HG03103 (cell line): ENCODE measurements around the gene SHC2.
A peak's percentile ranks its signal among the peaks of the same experiment; 100 is the strongest.

Experiments
- ATAC-seq: cut with Tn5 transposase; IDR thresholded peaks from one replicate; pipeline ENCODE4 v1.9.1; 2021; ENCODE audit warnings: low read depth; ENCODE audit not compliant: unreplicated experiment

Gene SHC2, protein sequence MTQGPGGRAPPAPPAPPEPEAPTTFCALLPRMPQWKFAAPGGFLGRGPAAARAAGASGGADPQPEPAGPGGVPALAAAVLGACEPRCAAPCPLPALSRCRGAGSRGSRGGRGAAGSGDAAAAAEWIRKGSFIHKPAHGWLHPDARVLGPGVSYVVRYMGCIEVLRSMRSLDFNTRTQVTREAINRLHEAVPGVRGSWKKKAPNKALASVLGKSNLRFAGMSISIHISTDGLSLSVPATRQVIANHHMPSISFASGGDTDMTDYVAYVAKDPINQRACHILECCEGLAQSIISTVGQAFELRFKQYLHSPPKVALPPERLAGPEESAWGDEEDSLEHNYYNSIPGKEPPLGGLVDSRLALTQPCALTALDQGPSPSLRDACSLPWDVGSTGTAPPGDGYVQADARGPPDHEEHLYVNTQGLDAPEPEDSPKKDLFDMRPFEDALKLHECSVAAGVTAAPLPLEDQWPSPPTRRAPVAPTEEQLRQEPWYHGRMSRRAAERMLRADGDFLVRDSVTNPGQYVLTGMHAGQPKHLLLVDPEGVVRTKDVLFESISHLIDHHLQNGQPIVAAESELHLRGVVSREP

GRCh38 chr19:460877-461720 lies at the start of gene SHC2:
Gene SHC2, minus strand, starts transcription at chr19:461033. Its CDS starts 37 bp downstream, at chr19:460996.
- ATAC-seq = no peak

DNA sequence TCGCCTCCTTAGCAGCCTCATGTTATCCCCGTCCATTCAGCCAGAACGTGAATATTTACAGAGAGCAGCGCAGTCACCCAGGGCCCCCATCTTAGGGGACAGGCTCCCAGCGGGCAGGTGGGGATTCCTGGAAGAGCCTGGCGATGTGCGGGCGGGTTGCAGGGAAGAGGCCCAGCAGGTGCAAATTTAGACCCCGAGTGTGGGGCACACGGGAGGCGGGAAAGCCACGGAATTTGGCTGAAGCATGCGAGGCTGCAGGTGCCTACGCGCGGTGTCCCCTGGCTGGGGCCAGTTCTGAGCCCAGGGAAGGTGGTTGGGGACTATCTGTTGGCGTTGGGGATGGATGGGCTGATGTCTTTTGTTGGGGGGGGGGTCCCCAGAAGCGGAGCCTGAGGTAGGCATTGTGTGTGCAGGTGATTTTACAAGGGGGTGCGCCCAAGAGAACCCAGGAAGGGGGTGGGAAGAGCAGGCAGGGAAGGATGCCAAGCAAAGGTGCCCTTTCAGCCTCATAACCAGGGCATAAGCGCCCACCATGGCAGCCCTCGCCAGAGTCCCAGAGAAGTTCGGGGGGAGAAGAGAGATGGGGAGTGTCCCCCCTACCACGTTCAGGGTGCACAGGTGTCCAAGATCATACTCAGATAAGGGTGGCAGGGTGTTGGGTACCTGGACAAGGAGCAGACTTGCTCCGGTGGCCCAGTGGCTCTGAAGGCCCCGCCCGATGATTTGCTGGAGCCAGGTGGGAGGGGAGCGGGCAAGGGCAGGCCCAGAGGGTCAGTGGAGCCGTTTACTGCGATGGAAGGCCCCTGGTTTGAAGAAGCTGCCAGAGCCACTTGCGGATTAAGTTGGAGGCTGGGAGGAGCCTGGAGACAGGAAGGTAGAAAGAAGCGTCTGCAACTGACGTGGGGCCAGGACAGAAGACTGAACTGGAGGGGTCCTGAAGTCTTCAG lies 47.6 kb upstream of the SHC2 start:
- ATAC-seq = no peak

- peak; percentile 48 for ATAC-seq
Observed at GRCh38 chr19:507286-508203, 46.7 kb upstream of the SHC2 start, which contains the start of gene TPGS1. Gene TPGS1, plus strand, starts transcription at chr19:507497. Its CDS starts 10 bp downstream, at chr19:507507.

DNA sequence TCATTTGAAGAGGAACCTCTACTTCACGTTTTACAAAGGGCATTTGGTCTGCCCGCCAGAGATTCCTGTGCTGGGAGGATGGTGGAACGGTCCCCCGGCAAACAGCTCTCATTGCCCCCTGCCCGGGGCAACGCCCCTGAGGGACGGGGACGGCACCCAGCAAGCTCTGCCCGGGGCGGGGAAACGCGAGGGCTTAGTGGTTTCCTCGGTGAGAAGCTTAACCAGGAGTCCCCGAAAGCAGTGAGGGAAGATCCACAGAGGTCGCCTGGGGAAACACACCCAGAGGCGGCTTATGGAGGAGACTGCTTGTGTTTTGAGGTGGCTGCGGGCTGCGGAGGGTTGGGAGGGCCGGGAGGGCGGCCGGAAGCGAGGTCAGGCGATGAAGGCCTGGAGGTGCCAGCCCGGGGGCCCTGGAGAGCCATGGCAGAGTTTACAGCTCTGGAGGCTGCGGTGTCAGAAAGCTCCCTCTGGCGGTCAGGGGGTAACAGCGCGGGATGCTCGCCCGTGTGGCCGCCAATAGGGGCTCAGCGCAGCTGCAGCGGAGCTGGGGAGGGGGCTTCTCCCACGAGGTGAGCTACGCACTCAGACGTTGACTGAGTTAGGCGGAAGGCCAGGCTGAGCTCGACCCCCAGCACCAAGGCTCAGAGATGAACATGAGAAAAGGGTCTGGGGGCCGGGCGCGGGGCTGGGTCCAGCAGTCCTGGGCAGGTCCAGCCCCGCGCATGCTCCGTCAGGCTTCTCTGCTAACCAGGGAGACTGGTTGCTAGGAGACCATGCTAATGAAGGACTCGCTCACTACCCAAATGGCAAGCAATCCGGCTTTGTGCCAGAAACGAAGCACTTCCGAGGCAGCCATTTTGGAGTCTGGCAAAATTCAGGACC lies 45.8 kb upstream of the SHC2 start:
- ATAC-seq = peak; percentile 55

DNA sequence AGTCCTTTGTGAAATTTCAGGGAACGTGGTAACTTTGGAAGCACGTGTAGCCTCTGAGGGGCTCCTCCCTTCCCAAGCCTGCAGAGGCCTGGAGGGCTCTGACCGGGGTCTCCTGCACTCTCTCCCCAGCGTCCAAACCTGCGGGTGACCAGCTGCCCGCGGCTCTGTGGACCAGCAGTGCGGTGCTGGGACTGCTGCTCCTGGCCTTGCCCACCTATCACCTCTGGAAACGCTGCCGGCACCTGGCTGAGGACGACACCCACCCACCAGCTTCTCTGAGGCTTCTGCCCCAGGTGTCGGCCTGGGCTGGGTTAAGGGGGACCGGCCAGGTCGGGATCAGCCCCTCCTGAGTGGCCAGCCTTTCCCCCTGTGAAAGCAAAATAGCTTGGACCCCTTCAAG lies 43.8 kb upstream of the SHC2 start:
- no peak for ATAC-seq

- ATAC-seq = no peak
Observed at GRCh38 chr19:501646-502045, 40.8 kb upstream of the SHC2 start.

- ATAC-seq = no peak
Observed at GRCh38 chr19:498977-499623, 38.3 kb upstream of the SHC2 start.

DNA sequence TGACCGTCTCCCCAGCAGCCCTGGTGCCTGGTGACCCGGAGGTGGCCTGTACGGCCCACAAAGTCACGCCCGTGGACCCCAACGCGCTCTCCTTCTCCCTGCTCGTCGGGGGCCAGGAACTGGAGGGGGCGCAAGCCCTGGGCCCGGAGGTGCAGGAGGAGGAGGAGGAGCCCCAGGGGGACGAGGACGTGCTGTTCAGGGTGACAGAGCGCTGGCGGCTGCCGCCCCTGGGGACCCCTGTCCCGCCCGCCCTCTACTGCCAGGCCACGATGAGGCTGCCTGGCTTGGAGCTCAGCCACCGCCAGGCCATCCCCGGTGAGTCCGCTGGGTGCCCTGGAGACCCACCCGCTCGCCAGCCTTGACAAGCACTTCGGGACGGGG lies 37.7 kb upstream of the SHC2 start:
- no peak for ATAC-seq

GRCh38 chr19:497869-498510 lies 37.2 kb upstream of the SHC2 start:
- ATAC-seq = no peak

DNA sequence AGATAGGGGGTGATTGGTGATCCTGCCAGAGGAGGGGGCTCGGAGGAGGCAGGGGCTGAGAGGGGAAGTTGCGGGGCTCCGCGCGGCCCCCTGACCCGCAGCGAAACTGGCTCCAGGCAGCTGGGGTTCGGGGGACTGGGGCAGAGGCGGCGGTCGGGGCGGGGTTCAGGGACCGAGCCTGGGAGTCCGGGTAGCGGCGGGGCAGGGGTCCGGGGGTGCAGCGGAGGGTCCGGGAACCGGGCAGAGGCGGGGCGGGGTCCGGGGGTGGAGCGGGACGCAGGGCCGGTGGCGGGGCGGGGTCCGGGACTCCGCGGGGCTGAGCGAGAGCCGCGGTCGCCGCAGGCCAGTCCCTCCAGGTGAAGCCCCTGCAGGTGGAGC lies 36.6 kb upstream of the SHC2 start:
- no peak for ATAC-seq

- no peak for ATAC-seq
Observed at GRCh38 chr19:496986-497385, 36.2 kb upstream of the SHC2 start.

GRCh38 chr19:496112-496665 lies 35.4 kb upstream of the SHC2 start, which contains the start of gene MADCAM1:
Gene MADCAM1, plus strand, starts transcription at chr19:496486. Its CDS starts 14 bp downstream, at chr19:496500.
- ATAC-seq = no peak

- ATAC-seq = no peak
Observed at GRCh38 chr19:495402-496111, 34.7 kb upstream of the SHC2 start.

DNA sequence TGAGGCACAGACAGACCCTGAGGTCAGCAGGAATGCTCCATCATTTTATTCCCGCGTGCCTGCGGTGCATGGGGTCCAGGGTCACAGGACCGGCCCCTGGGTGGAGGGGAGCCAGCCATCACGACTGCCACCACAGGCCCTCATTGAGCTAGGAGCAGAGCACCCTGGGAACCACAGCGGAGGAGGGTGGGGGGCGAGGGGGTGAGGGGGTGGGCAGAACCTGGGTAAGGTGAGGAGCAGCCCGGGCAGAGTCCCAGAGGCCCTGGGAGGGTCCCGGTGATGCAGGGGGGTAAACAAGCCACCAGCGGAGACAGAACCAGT lies 34.2 kb upstream of the SHC2 start:
- ATAC-seq = no peak

DNA sequence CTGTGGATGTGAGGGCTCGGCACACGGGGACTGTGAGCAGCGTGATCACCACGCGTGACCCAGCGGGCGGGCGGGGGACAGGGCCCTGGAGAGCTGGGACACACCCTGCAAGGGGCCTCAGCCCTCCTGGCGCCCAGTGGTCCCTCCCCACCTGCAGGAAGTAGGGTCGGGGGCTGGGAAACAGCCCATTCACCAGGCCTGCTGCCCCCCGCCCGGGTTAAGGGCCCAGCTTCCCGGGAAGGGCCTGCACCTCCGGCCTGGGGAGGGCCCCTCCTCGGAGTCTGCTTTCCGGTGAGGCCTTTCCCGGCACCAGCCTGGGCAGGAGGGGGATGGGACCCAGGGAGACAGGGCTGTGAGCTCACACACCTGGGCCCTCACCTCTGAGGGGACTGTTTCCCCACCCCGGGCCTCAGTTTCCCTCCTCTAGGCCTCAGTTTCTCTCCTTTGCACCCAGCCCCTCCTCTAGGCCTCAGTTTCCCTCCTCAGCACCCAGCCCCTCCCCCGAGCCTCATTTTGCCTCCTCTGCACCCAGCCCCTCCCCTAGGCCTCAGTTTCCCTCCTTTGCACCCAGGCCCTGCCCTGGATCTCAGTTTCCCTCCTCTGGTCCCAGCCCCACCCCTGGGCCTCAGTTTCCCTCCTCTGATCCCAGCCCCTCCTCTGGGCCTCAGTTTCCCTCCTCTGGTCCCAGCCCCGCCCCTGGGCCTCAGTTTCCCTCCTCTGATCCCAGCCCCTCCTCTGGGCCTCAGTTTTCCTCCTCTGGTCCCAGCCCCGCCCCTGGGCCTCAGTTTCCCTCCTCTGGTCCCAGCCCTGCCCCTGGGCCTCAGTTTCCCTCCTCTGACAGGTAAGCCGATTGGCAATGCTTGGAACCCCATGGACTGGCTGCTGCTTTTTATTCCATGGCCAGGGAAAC lies 33.6 kb upstream of the SHC2 start:
- ATAC-seq = no peak
